GM21367 (cell line): ENCODE results near the gene SAMD14.

Source experiments
- ATAC-seq: cut with Tn5 transposase; IDR thresholded peaks from one replicate; pipeline ENCODE4 v1.9.1; 2021; ENCODE audit not compliant: unreplicated experiment

SAMD14 gene

GRCh38 chr17:50097455-50097854 is 32.5 kb downstream of the SAMD14 start:
- ATAC-seq, result no peak

- ATAC-seq, result no peak
These were observed 33.2 kb downstream of the SAMD14 start for GRCh38 chr17:50096758-50097157.

GRCh38 chr17:50096092-50096491 is 33.9 kb downstream of the SAMD14 start:
- ATAC-seq, result no peak

GRCh38 chr17:50095626-50096037 is 34.3 kb downstream of the SAMD14 start:
- no peak for ATAC-seq

- peak; percentile 76 for ATAC-seq
These were observed 35.0 kb downstream of the SAMD14 start, which contains the start of gene PDK2 for GRCh38 chr17:50094753-50095619. Gene PDK2, plus strand, starts transcription at chr17:50095351. Its CDS starts 85 bp downstream, at chr17:50095436.

- ATAC-seq, result no peak
These were observed 35.7 kb downstream of the SAMD14 start for GRCh38 chr17:50094243-50094752.

GRCh38 chr17:50093807-50094206 is 36.2 kb downstream of the SAMD14 start:
- ATAC-seq, result no peak

- ATAC-seq, result no peak
These were observed 36.7 kb downstream of the SAMD14 start for GRCh38 chr17:50093246-50093645.

- no peak for ATAC-seq
These were observed 38.1 kb downstream of the SAMD14 start for GRCh38 chr17:50091918-50092285.

GRCh38 chr17:50090971-50091917 is 38.7 kb downstream of the SAMD14 start:
- ATAC-seq, result no peak

GRCh38 chr17:50090071-50090470 is 39.9 kb downstream of the SAMD14 start:
- no peak for ATAC-seq

GRCh38 chr17:50088952-50089825 is 40.8 kb downstream of the SAMD14 start:
- ATAC-seq, result no peak

GRCh38 chr17:50087912-50088405 is 42.0 kb downstream of the SAMD14 start:
- ATAC-seq, result no peak

- no peak for ATAC-seq
These were observed 42.6 kb downstream of the SAMD14 start for GRCh38 chr17:50087246-50087911.

- no peak for ATAC-seq
These were observed 48.2 kb downstream of the SAMD14 start for GRCh38 chr17:50081757-50082156.

- ATAC-seq, result no peak
These were observed 49.1 kb downstream of the SAMD14 start for GRCh38 chr17:50080827-50081226.

- ATAC-seq, result no peak
These were observed 49.9 kb downstream of the SAMD14 start for GRCh38 chr17:50080096-50080480.

- no peak for ATAC-seq
These were observed 50.4 kb downstream of the SAMD14 start for GRCh38 chr17:50079334-50080095.

- no peak for ATAC-seq
These were observed 51.5 kb downstream of the SAMD14 start for GRCh38 chr17:50078430-50078829.
